ENCODE data around the gene DENND1A.

DNA sequence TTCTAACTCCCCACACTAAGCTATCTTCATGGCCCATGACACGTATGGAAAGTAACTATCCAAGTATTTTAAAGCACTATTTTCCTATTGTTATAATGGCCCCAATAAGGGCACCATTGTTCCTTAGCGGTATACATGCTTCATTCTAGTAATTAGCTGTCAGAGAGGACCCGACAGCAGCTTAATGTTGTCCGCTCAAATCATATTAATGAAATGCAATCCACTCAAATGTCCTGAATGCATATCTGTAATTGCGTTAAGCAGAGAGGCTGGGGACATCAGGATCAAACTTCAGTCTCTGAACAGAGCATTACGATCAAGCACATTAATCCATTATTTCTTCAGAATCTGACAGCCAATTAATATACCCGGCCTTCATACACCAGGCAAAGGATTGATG is 434.2 kb downstream of the DENND1A start:
- TF ChIP-seq, protein P1, sequence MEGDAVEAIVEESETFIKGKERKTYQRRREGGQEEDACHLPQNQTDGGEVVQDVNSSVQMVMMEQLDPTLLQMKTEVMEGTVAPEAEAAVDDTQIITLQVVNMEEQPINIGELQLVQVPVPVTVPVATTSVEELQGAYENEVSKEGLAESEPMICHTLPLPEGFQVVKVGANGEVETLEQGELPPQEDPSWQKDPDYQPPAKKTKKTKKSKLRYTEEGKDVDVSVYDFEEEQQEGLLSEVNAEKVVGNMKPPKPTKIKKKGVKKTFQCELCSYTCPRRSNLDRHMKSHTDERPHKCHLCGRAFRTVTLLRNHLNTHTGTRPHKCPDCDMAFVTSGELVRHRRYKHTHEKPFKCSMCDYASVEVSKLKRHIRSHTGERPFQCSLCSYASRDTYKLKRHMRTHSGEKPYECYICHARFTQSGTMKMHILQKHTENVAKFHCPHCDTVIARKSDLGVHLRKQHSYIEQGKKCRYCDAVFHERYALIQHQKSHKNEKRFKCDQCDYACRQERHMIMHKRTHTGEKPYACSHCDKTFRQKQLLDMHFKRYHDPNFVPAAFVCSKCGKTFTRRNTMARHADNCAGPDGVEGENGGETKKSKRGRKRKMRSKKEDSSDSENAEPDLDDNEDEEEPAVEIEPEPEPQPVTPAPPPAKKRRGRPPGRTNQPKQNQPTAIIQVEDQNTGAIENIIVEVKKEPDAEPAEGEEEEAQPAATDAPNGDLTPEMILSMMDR (IDR thresholded peaks at IDR 0.05), result no peak
- no peak for TF ChIP-seq POLR2A (IDR thresholded peaks at IDR 0.05)

All from right lobe of liver (tissue), 4 donors.